Stomach (tissue), 9 donors: ENCODE measurements around the gene ZFAND5. TPM values are rescaled to one million over a fixed set of nuclear protein-coding genes. Genes with fewer than 3 reads are reported as not detected.

Source experiments
- DNase-seq, 2 donors: peaks; one replicate each; pipeline versions ENCODE4 v3.0.0 to v3.0.0-alpha.2; 2013 to 2019
- H3K27ac ChIP-seq, 5 donors: fragments of 200-600 bp in 4 of 5; sonication (generic) in 4 of 5; one replicate each; pipeline ENCODE4 v1.5.1; 2013 to 2019; ENCODE audit warnings: mild to moderate bottlenecking in 1 of 5, moderate library complexity in 1 of 5
- H3K27me3 ChIP-seq, 3 donors: fragments of 200-600 bp; sonication (generic); one replicate each; pipeline ENCODE4 v1.5.1; 2017 to 2019; ENCODE audit warnings: mixed run types in 1 of 3
- H3K36me3 ChIP-seq, 4 donors: fragments of 200-600 bp; sonication (generic); 1 replicate in 3 of 4; 2 replicates in 1 of 4; pipeline ENCODE4 v1.5.1; 2016 to 2019
- H3K4me1 ChIP-seq, 4 donors: fragments of 200-600 bp; sonication (generic); one replicate each; pipeline ENCODE4 v1.5.1; 2016 to 2019
- H3K4me3 ChIP-seq, 4 donors: fragments of 200-600 bp; sonication (generic) in 3 of 4; one replicate each; pipeline ENCODE4 v1.5.1; 2016 to 2019; ENCODE audit warnings: mild to moderate bottlenecking in 1 of 4
- H3K9me3 ChIP-seq, 4 donors: fragments of 200-600 bp; sonication (generic); one replicate each; pipeline ENCODE4 v1.5.1; 2016 to 2019
- CTCF ChIP-seq, 7 experiments: fragments of 450-650 bp in 4 of 7; fragments of 200-600 bp in 3 of 7; sonication (generic) in 3 of 7; IDR thresholded peaks; one replicate each; pipeline ENCODE4 v1.5.1; 2016 to 2019; ENCODE audit warnings: antibody characterized with exemption in 7 of 7, control low read depth in 2 of 7, mild to moderate bottlenecking in 1 of 7
- EP300 ChIP-seq: sonication (generic); formaldehyde crosslinking; IDR thresholded peaks from one replicate; pipeline ENCODE4 v1.6.1; 2017; ENCODE audit warnings: antibody characterized with exemption
- POLR2A ChIP-seq, 4 donors: fragments of 450-650 bp; IDR thresholded peaks; one replicate each; pipeline ENCODE4 v1.6.1; 2016; ENCODE audit warnings: antibody characterized with exemption in 4 of 4, control low read depth in 2 of 4, mild to moderate bottlenecking in 1 of 4, moderate library complexity in 1 of 4
- POLR2AphosphoS5 ChIP-seq, 3 donors: sonication (generic); formaldehyde crosslinking; IDR thresholded peaks; one replicate each; pipeline ENCODE4 v1.6.1; 2016; ENCODE audit warnings: antibody characterized with exemption in 3 of 3
- WGBS, 5 donors: extraction: QIAGEN DNeasy Blood & Tissue Kit in 3 of 5; methylation state at CpG; one replicate each; pipeline versions ENCODE4 v1.1.5 to v1.1.7; 2013 to 2018; 5-methylcytosine and 5-hydroxymethylcytosine counted together
- intact Hi-C: fragments of 100-400 bp; cut with DNase I; formaldehyde crosslinking; loops from one replicate; pipeline ENCODE4 v1.15.1; 2023; ENCODE audit warnings: low total_unique reads
- polyA plus RNA-seq, 3 donors: library from polyadenylated mRNA; stranded (reverse); fragments of 200-250 nt; gene quantifications; one replicate each; pipeline ENCODE4 v1.2.3, GENCODE V29; 2013
- total RNA-seq, 5 donors: library from RNA; depleted of rRNA; stranded (reverse); fragments of >200 nt; gene quantifications; one replicate each; pipeline versions ENCODE4 v1.1.0 to v1.2.3, GENCODE V29; 2014 to 2016
- donor health status: healthy with polysubstance abuse.
- donor health status: Bipolar disorder and iron deficiency.
- donor health status: healthy.

Gene ZFAND5
- total and polyA plus RNA-seq, 8 donors, result 63.4 to 644 (median 220) TPM

- intact Hi-C loops, result no loop called here
- Histone ChIP-seq H3K36me3 (no peaks in the 10 kb centered on the region), H3K27ac (no peak overlapping the region), H3K9me3 (no peaks in the 10 kb centered on the region), H3K27me3 (no peaks in the 10 kb centered on the region), H3K4me3 (no peak overlapping the region), H3K4me1 (no peaks in the 10 kb centered on the region)
- no peak for TF ChIP-seq EP300
- no peak for DNase-seq
- WGBS, 5 donors, result 28 to 62% (median 33%) methylated on average over 2 of the region's 2 CpGs
These were observed 42.1 kb upstream of the ZFAND5 start for GRCh38 chr9:72407114-72407513.

GRCh38 chr9:72402744-72403143 is 37.7 kb upstream of the ZFAND5 start:
- 78 to 89% (median 84%) methylated on average over 2 of the region's 2 CpGs for WGBS, 5 donors
- DNase-seq, result no peak
- no peak overlapping the region for H3K27ac ChIP-seq
- H3K9me3 ChIP-seq, result no peaks in the 10 kb centered on the region
- H3K36me3 ChIP-seq, result no peaks in the 10 kb centered on the region
- H3K27me3 ChIP-seq, result no peaks in the 10 kb centered on the region
- intact Hi-C loops, result no loop called here
- no peak overlapping the region for H3K4me3 ChIP-seq
- TF ChIP-seq CTCF (IDR thresholded peaks at IDR 0.05) (no peak), POLR2A (IDR thresholded peaks at IDR 0.05) (no peak), EP300 (no peak), POLR2AphosphoS5 (IDR thresholded peaks at IDR 0.05) (no peak)
- peaks cover 0 to under 1% (median 0%) of the 10 kb centered on the region in 4 donors for H3K4me1 ChIP-seq

- 54 to 79% (median 57%) methylated on average over 1 of the region's 1 CpG for WGBS, 5 donors
- no peak overlapping the region for H3K27ac ChIP-seq
- H3K4me3 ChIP-seq, result no peak overlapping the region
- intact Hi-C loops, result no loop called here
- DNase-seq, result no peak
- no peaks in the 10 kb centered on the region for H3K9me3 ChIP-seq
- H3K36me3 ChIP-seq, result no peaks in the 10 kb centered on the region
- H3K27me3 ChIP-seq, result no peaks in the 10 kb centered on the region
- H3K4me1 ChIP-seq, result peaks cover 5 to 14% (median 9%) of the 10 kb centered on the region in 4 donors
- no peak for TF ChIP-seq CTCF (IDR thresholded peaks at IDR 0.05)
- no peak for TF ChIP-seq POLR2AphosphoS5 (IDR thresholded peaks at IDR 0.05)
- TF ChIP-seq EP300, result no peak
- no peak for TF ChIP-seq POLR2A (IDR thresholded peaks at IDR 0.05)
These were observed 36.4 kb upstream of the ZFAND5 start for GRCh38 chr9:72401396-72401795.

GRCh38 chr9:72400866-72401265 is 35.9 kb upstream of the ZFAND5 start:
- H3K36me3 ChIP-seq, result no peaks in the 10 kb centered on the region
- TF ChIP-seq POLR2A (IDR thresholded peaks at IDR 0.05), result no peak
- no peak for TF ChIP-seq CTCF (IDR thresholded peaks at IDR 0.05)
- TF ChIP-seq EP300, result no peak
- no peak for TF ChIP-seq POLR2AphosphoS5 (IDR thresholded peaks at IDR 0.05)
- no peak overlapping the region for H3K27ac ChIP-seq
- DNase-seq, result no peak
- peaks cover 7 to 20% (median 13%) of the 10 kb centered on the region in 4 donors for H3K4me1 ChIP-seq
- intact Hi-C loops, result no loop called here
- no peaks in the 10 kb centered on the region for H3K9me3 ChIP-seq
- WGBS, 5 donors, result 76 to 94% (median 89%) methylated on average over 2 of the region's 2 CpGs
- H3K4me3 ChIP-seq, result no peak overlapping the region
- H3K27me3 ChIP-seq, result no peaks in the 10 kb centered on the region

- H3K4me3 ChIP-seq, result no peak overlapping the region
- H3K27ac ChIP-seq, result no peak overlapping the region
- intact Hi-C loops, result no loop called here
- no peaks in the 10 kb centered on the region for H3K27me3 ChIP-seq
- DNase-seq, result no peak
- H3K9me3 ChIP-seq, result no peaks in the 10 kb centered on the region
- no peak for TF ChIP-seq POLR2A (IDR thresholded peaks at IDR 0.05)
- TF ChIP-seq CTCF (IDR thresholded peaks at IDR 0.05), result no peak
- no peak for TF ChIP-seq POLR2AphosphoS5 (IDR thresholded peaks at IDR 0.05)
- TF ChIP-seq EP300, result no peak
- no peaks in the 10 kb centered on the region for H3K36me3 ChIP-seq
- peaks cover 7 to 26% (median 13%) of the 10 kb centered on the region in 4 donors for H3K4me1 ChIP-seq
- WGBS, 5 donors, result 91 to 96% (median 94%) methylated on average over 2 of the region's 2 CpGs
These were observed 34.4 kb upstream of the ZFAND5 start for GRCh38 chr9:72399391-72399790.
